ENCODE measurements around the gene DMXL2. TPM values are rescaled to one million over a fixed set of nuclear protein-coding genes. Genes with fewer than 3 reads are reported as not detected.
A peak's percentile ranks its signal among the peaks of the same experiment; 100 is the strongest.
"Not testable (repeated sequence)": the region's sequence is repeated elsewhere in the genome, so short reads cannot be mapped to it uniquely, and the experiment has no call there.

The DMXL2 gene
- total and polyA plus RNA-seq, 3 donors from 2014 or later, result 54.5 to 81.3 (median 64.4) TPM

- intact Hi-C loops (cut with DNase I; ENCODE audit: low total_unique reads), result no loop called here
- 91 to 93% methylated on average over 5 of the region's 5 CpGs for whole genome bisulfite sequencing, 2 donors
- no peak for DNase-seq
- no peak for TF ChIP-seq POLR2A (IDR thresholded peaks at IDR 0.05)
- TF ChIP-seq CTCF (IDR thresholded peaks at IDR 0.05), result no peak
- no peak overlapping the region for H3K27ac ChIP-seq
- no peaks in the 10 kb centered on the region for H3K36me3 ChIP-seq (ENCODE audit: low read depth, missing control alignments)
- no peak overlapping the region for H3K4me3 ChIP-seq
- no peaks in the 10 kb centered on the region for H3K4me1 ChIP-seq
- H3K9me3 ChIP-seq, result no peaks in the 10 kb centered on the region
- H3K27me3 ChIP-seq, result no peaks in the 10 kb centered on the region
These were observed 29.6 kb upstream of the DMXL2 start for GRCh38 chr15:51652084-51652668.

GRCh38 chr15:51649659-51650521 lies 27.3 kb upstream of the DMXL2 start:
- no peak for TF ChIP-seq POLR2A (IDR thresholded peaks at IDR 0.05)
- peak; percentile 60 to 76 (median 64) for TF ChIP-seq CTCF (IDR thresholded peaks at IDR 0.05)
- Histone ChIP-seq H3K9me3 (no peaks in the 10 kb centered on the region), H3K4me1 (no peaks in the 10 kb centered on the region), H3K4me3 (no peak overlapping the region), H3K27ac (no peak overlapping the region), H3K36me3 (ENCODE audit: low read depth, missing control alignments) (no peaks in the 10 kb centered on the region), H3K27me3 (no peaks in the 10 kb centered on the region)
- WGBS, 2 donors, result 42 to 46% methylated on average over 4 of the region's 4 CpGs
- peak; percentile 49 for DNase-seq
- intact Hi-C loops (cut with DNase I; ENCODE audit: low total_unique reads), result loop anchor here (5.0 kb wide), 1 partner anchor 122 kb away; no protein-coding TSS in a partner anchor

- H3K4me1 ChIP-seq; H3K9me3 ChIP-seq; H3K27me3 ChIP-seq; H3K36me3 ChIP-seq (ENCODE audit: low read depth, missing control alignments); H3K4me3 ChIP-seq; DNase-seq; H3K27ac ChIP-seq: not testable (repeated sequence)
- intact Hi-C loops (cut with DNase I; ENCODE audit: low total_unique reads), result loop anchor here (5.0 kb wide), 1 partner anchor 124 kb away; no protein-coding TSS in a partner anchor
- WGBS, 2 donors, result 79 to 83% methylated on average over 4 of the region's 4 CpGs
These were observed 26.1 kb upstream of the DMXL2 start for GRCh38 chr15:51648643-51649042.

- DNase-seq; H3K27ac ChIP-seq; H3K9me3 ChIP-seq; H3K36me3 ChIP-seq (ENCODE audit: low read depth, missing control alignments); H3K4me3 ChIP-seq; H3K4me1 ChIP-seq; H3K27me3 ChIP-seq: not testable (repeated sequence)
- WGBS, 2 donors, result 77 to 93% methylated on average over 1 of the region's 1 CpG
- intact Hi-C loops (cut with DNase I; ENCODE audit: low total_unique reads), result loop anchor here (5.0 kb wide), 1 partner anchor 124 kb away; no protein-coding TSS in a partner anchor
These were observed 25.5 kb upstream of the DMXL2 start for GRCh38 chr15:51648101-51648500.

GRCh38 chr15:51647128-51647562 lies 24.6 kb upstream of the DMXL2 start:
- 63 to 70% methylated on average over 3 of the region's 3 CpGs for WGBS, 2 donors
- Histone ChIP-seq H3K4me3 (no peak overlapping the region), H3K27me3 (no peaks in the 10 kb centered on the region), H3K36me3 (ENCODE audit: low read depth, missing control alignments) (no peaks in the 10 kb centered on the region), H3K27ac (no peak overlapping the region), H3K4me1 (no peaks in the 10 kb centered on the region), H3K9me3 (no peaks in the 10 kb centered on the region)
- intact Hi-C loops (cut with DNase I; ENCODE audit: low total_unique reads), result loop anchor here (5.0 kb wide), 1 partner anchor 125 kb away; no protein-coding TSS in a partner anchor
- DNase-seq, result peak; percentile 19
- TF ChIP-seq POLR2A (IDR thresholded peaks at IDR 0.05) (no peak), CTCF (IDR thresholded peaks at IDR 0.05) (no peak)
